Naive B cell (primary cell): ENCODE measurements around the gene PRM2. TPM values are rescaled to one million over a fixed set of nuclear protein-coding genes. Genes with fewer than 3 reads are reported as not detected.
"Not testable (repeated sequence)": the region's sequence is repeated elsewhere in the genome, so short reads cannot be mapped to it uniquely, and the experiment has no call there.

Experiments
- ATAC-seq, 2 donors: fragments of 150-1000 bp; cut with Tn5 transposase; 2 replicates each; pipeline ENCODE4 v1.10.0; 2021; ENCODE audit warnings: low read depth in 2 of 2, mild to moderate bottlenecking in 2 of 2, moderate library complexity in 2 of 2
- DNase-seq: peaks from one replicate; pipeline ENCODE4 v3.0.0; 2022
- H3K27ac Mint-ChIP-seq, 6 donors: one replicate each; pipeline ENCODE4 v1.8.0; 2020 to 2022; ENCODE audit warnings: mild to moderate bottlenecking in 6 of 6, mixed read lengths in 6 of 6, moderate library complexity in 5 of 6, inconsistent platforms in 2 of 6
- H3K27me3 Mint-ChIP-seq, 3 donors: one replicate each; pipeline ENCODE4 v1.8.0; 2021 to 2022; ENCODE audit warnings: mixed read lengths in 3 of 3, mild to moderate bottlenecking in 1 of 3
- H3K36me3 Mint-ChIP-seq, 2 donors: one replicate each; pipeline ENCODE4 v1.8.0; 2020 to 2022; ENCODE audit warnings: mixed read lengths in 2 of 2, inconsistent platforms in 1 of 2, mild to moderate bottlenecking in 1 of 2
- H3K4me1 Mint-ChIP-seq, 3 donors: one replicate each; pipeline ENCODE4 v1.8.0; 2020 to 2022; ENCODE audit warnings: mixed read lengths in 3 of 3, inconsistent platforms in 1 of 3, mild to moderate bottlenecking in 1 of 3, moderate library complexity in 1 of 3
- H3K4me3 Mint-ChIP-seq, 8 donors: one replicate each; pipeline ENCODE4 v1.8.0; 2020 to 2022; ENCODE audit warnings: mild to moderate bottlenecking in 8 of 8, mixed read lengths in 8 of 8, moderate library complexity in 8 of 8, inconsistent platforms in 2 of 8
- H3K9me3 Mint-ChIP-seq, 7 donors: one replicate each; pipeline ENCODE4 v1.8.0; 2020 to 2022; ENCODE audit warnings: mixed read lengths in 7 of 7, mild to moderate bottlenecking in 5 of 7, inconsistent platforms in 2 of 7, moderate library complexity in 1 of 7
- polyA plus RNA-seq, 6 donors: library from polyadenylated mRNA; unstranded; fragments of 300-500 nt; fragmentation: Illumina TruSeq; gene quantifications; one replicate each; pipeline ENCODE4 v1.2.3, GENCODE V29; 2021; ENCODE audit warnings: low read depth in 6 of 6

The PRM2 gene
- polyA plus RNA-seq, 6 donors from 2014 or later = not detected

DNA sequence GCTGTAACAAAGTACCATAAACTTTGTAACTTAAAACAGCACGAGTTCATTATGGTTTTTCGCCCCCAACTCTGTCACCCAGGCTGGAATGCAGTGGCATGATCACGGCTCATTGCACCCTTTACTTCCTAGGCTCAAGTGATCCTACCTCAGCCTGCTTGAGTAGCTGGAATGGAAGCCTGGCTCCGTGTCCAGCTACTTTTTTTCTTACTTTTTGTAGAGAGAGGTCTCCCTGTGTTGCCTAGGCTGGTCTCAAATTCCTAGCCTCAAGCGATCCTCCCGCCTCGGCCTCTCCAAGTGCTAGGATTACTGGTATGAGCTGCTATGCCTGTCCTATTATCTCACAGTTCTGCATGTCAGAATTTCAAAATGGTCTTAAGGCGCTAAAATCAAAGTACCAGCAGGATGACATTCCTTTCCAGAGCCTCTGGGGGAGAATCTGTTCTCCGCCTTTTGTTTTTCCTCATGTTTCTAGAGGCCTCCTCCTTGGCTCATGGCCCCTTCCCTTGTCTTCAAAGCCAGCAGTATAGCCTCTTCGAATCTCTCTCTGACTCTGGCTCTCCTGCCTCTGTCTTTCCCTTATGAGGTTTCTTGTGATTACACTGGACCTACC lies 14.9 kb upstream of the PRM2 start:
- DNase-seq = no peak
- Mint-ChIP-seq H3K36me3 (no peaks in the 10 kb centered on the region), H3K27ac (peak overlapping the region in 2 of 6 donors; percentile 32 to 78), H3K27me3 (peaks cover 0 to 15% (median 10%) of the 10 kb centered on the region in 3 donors), H3K9me3 (peaks cover 0 to 3% (median 0%) of the 10 kb centered on the region in 7 donors), H3K4me3 (no peak overlapping the region), H3K4me1 (peaks cover 19 to 62% (median 52%) of the 10 kb centered on the region in 3 donors)
- no peak for ATAC-seq

- Mint-ChIP-seq H3K4me1 (peaks cover 26 to 62% (median 59%) of the 10 kb centered on the region in 3 donors), H3K4me3 (no peak overlapping the region), H3K36me3 (no peaks in the 10 kb centered on the region), H3K9me3 (peaks cover 0 to 6% (median 0%) of the 10 kb centered on the region in 7 donors), H3K27ac (peak overlapping the region in 2 of 6 donors; percentile 35 to 69), H3K27me3 (peaks cover 0 to 15% (median 10%) of the 10 kb centered on the region in 3 donors)
- no peak for ATAC-seq
- DNase-seq = no peak
Observed at GRCh38 chr16:11290102-11290893, 14.0 kb upstream of the PRM2 start.

DNA sequence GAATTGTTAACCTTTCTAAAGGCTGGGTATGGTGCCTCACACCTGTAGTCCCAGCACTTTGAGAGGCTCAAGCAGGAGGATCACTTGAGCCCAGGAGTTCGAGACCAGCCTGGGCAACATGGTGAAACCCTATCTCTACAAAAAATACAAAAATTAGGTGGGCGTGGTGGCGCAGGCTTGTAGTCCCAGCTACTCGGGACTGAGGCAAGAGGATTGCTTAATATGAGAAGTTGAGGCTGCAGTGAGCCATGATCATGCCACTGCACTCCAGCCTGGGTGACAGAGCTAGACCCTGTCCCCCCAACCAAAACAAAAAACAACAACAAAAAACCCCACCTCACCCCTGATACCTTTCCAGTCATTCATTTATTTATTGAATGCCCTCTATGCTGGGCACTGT lies 13.4 kb upstream of the PRM2 start:
- Mint-ChIP-seq H3K4me1 (peaks cover 27 to 58% (median 57%) of the 10 kb centered on the region in 3 donors), H3K27me3 (peaks cover 0 to 15% (median 10%) of the 10 kb centered on the region in 3 donors)
- ATAC-seq, H3K36me3 Mint-ChIP-seq, H3K9me3 Mint-ChIP-seq, H3K4me3 Mint-ChIP-seq, H3K27ac Mint-ChIP-seq, DNase-seq: not testable (repeated sequence)

DNA sequence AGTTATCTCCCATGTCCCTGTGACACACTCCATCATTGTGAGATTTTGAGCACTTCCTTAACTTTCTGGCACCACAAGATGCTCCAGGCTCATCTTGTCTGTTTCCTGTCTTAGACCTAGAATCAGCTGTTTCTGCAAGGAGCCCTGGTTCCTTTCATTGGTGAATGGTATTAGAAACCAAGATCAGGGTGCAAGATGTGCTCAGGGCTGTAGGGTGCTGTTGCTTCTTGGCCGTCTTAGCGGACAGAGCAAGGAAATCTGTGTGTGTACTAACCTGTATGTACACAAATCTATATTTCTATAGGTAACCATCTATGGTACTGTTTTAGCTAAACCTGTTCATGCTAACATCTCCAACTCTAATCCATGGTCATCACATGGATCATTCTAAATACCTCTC lies 12.9 kb upstream of the PRM2 start:
- Mint-ChIP-seq H3K9me3 (peaks cover 0 to 6% (median 0%) of the 10 kb centered on the region in 7 donors), H3K27me3 (peaks cover 0 to 15% (median 10%) of the 10 kb centered on the region in 3 donors), H3K4me3 (no peak overlapping the region), H3K27ac (no peak overlapping the region), H3K4me1 (peaks cover 27 to 54% (median 52%) of the 10 kb centered on the region in 3 donors), H3K36me3 (no peaks in the 10 kb centered on the region)
- ATAC-seq (no peak), DNase-seq (no peak)

DNA sequence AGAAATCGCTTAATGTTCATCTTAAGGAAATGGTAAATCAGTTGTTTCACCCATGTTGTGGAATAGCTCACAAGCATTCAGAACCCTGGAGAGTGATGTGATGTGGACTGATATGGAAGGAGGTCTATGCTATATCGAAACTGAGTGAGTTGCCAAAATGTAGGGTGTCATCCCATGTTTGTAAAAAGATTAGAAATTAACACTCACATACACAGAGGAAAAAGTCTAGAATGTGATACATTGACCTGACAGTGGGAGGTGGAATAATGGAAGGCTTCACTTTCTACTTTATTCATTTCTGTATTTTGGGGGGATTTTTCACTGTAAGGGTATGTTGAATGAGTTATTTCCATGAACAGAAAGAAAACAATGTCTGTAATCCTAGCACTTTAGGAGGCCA lies 9.6 kb upstream of the PRM2 start:
- no peak overlapping the region for H3K4me3 Mint-ChIP-seq

DNA sequence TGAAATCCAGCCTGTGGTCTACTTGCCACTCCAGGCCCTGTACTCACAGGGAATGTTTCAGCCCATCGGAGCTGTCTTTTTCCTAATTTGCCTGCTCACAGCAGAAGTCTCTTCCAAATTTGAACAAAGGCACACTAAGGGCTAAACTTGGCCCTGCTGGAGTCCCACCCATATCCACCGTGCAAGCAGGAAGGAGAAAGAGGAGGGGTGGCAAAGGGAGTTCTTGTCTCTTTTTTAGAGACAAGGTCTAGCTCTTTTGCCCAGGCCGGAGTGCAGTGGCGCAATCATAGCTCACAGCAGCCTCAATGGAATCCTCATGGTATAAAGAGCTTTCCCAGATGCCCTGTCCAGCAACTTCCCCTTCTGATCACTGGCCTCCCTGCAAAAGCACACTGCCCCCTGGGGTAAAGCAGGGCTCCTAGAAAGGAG lies 7.6 kb upstream of the PRM2 start:
- Mint-ChIP-seq H3K27ac (peak overlapping the region in 2 of 6 donors; percentile 47 to 59), H3K27me3 (no peaks in the 10 kb centered on the region), H3K36me3 (no peaks in the 10 kb centered on the region), H3K4me3 (no peak overlapping the region), H3K9me3 (peaks cover 0 to 6% (median 0%) of the 10 kb centered on the region in 7 donors), H3K4me1 (peaks cover 18 to 46% (median 40%) of the 10 kb centered on the region in 3 donors)
- DNase-seq (no peak), ATAC-seq (no peak)

More for the DNA sequence above, 9.6 kb upstream of the PRM2 start:
- Mint-ChIP-seq H3K36me3 (no peaks in the 10 kb centered on the region), H3K4me1 (peaks cover 20 to 38% (median 38%) of the 10 kb centered on the region in 3 donors), H3K27me3 (peaks cover 0 to 10% (median 8%) of the 10 kb centered on the region in 3 donors), H3K27ac (peak overlapping the region in 2 of 6 donors; percentile 2 to 49), H3K9me3 (peaks cover 0 to 6% (median 0%) of the 10 kb centered on the region in 7 donors)
- ATAC-seq (no peak), DNase-seq (no peak)

- DNase-seq = no peak
- Mint-ChIP-seq H3K4me1 (peaks cover 13 to 30% (median 26%) of the 10 kb centered on the region in 3 donors), H3K27me3 (peaks cover 0 to 8% (median 0%) of the 10 kb centered on the region in 3 donors), H3K27ac (peak within 1 kb of the TSS in 4 of 6 donors; percentile 53 to 83 (median 71)), H3K36me3 (no peaks in the 10 kb centered on the region), H3K4me3 (peak within 1 kb of the TSS in 1 of 8 donors; percentile 16), H3K9me3 (peaks cover 0 to 3% (median 0%) of the 10 kb centered on the region in 7 donors)
- ATAC-seq = no peak
Observed at GRCh38 chr16:11280616-11281522, 4.6 kb upstream of the PRM2 start, which contains the start of gene PRM1. Gene PRM1, minus strand, starts transcription at chr16:11281330. Its CDS starts 92 bp downstream, at chr16:11281238.

DNA sequence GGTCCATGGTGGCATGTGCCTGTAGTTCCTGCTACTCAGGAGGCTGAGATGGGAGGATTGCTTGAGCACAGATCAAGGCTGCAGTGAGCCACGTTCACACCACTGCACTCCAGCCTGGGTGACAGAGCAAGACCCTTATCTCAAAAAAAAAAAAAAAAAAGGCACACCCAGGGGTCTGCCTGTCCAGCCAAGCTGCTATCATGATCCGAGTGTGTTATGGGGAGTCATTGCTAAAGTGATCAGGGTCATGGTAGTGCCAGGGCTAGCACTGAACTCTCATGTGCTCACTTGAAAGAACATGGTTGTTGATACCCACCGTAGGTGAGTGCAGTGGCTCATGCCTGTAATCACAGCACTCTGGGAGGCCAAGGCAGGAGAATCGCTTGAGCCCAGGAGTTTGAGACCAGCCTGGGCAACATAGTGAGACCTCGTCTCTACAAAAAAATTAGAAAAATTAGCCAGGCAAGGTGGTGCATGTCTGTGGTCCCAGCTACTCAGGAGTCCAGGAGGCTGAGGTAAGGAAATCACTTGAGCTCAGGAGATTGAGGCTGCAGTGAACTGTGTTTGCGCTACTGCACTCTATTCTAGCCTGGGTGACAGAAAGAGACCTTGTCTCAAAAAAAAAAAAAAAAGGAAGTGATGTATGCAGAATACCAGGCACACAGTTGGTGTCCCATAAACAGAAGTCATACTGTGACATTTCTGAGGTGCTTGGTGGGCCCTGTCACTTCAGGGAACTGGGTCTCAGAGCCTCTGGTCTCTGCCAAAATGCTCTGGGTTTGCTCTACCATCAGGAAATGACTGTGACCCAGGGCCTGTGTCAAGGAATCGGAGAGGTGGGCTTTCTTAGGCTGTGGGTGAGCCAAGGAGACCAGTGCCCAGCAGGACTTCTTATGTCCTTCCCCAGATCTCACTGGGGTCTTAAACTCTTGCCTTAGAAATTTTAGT lies 2.7 kb upstream of the PRM2 start:
- Mint-ChIP-seq H3K4me1 (peaks cover 7 to 26% (median 18%) of the 10 kb centered on the region in 3 donors), H3K36me3 (no peaks in the 10 kb centered on the region), H3K9me3 (peaks cover 0 to 2% (median 0%) of the 10 kb centered on the region in 7 donors), H3K27ac (peak overlapping the region; percentile 36 to 87 (median 78)), H3K4me3 (peak overlapping the region in 2 of 8 donors; percentile 21 to 35), H3K27me3 (peaks cover 0 to 8% (median 0%) of the 10 kb centered on the region in 3 donors)
- DNase-seq = peak; percentile 19
- peak; percentile 93 to 94 for ATAC-seq

GRCh38 chr16:11277607-11278337 lies 1.5 kb upstream of the PRM2 start:
- peak overlapping the region in 1 of 8 donors; percentile 32 for H3K4me3 Mint-ChIP-seq
- H3K27ac Mint-ChIP-seq = no peak overlapping the region
- DNase-seq = no peak
- no peaks in the 10 kb centered on the region for H3K36me3 Mint-ChIP-seq
- H3K9me3 Mint-ChIP-seq = peaks cover 0 to 2% (median 0%) of the 10 kb centered on the region in 7 donors
- H3K4me1 Mint-ChIP-seq = peaks cover 7 to 26% (median 18%) of the 10 kb centered on the region in 3 donors
- ATAC-seq = no peak
- peaks cover 0 to 8% (median 0%) of the 10 kb centered on the region in 3 donors for H3K27me3 Mint-ChIP-seq

DNA sequence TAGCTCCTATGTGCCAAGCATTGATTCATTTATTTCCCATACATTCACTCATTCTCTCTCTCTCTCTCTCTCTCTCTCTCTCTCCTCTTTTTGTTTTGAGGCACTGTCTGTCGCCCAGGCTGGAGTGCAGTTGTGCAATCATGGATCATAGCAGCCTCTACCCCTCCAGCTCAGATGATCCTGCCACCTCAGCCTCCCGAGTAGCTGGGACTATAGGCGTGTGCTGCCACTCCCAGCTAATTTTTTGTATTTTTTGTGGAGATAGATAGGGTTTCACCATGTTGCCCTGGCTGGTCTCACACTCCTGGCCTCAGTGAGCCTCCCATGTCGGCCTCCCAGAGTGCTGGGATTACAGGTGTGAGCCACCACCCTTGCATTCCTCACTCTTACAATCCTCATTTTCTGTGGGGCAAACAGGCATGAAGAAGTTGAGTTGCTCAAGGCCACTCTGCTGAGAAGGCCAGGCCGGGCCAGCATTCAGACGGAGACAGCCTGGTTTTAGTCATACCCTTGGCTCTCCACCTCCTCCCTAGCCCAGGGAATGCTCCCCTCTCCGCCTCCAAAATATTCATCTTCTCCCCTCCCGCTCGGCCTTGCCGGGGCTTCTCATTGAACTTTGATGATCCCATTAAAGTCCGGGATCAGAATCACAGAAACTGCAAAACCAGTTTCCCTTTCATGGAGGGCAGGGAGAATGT lies 765 bp upstream of the PRM2 start:
- Mint-ChIP-seq H3K4me1 (peaks cover 7 to 26% (median 18%) of the 10 kb centered on the region in 3 donors), H3K9me3 (peaks cover 0 to 2% (median 0%) of the 10 kb centered on the region in 7 donors), H3K4me3 (peak overlapping the region in 1 of 8 donors; percentile 32), H3K27ac (peak overlapping the region in 1 of 6 donors; percentile 77), H3K36me3 (no peaks in the 10 kb centered on the region), H3K27me3 (peaks cover 0 to 8% (median 0%) of the 10 kb centered on the region in 3 donors)
- ATAC-seq = no peak
- DNase-seq = no peak

- peaks cover 11 to 22% (median 16%) of the 10 kb centered on the region in 3 donors for H3K4me1 Mint-ChIP-seq
- no peak overlapping the region for H3K27ac Mint-ChIP-seq
- H3K36me3 Mint-ChIP-seq = no peaks in the 10 kb centered on the region
- no peak overlapping the region for H3K4me3 Mint-ChIP-seq
- H3K27me3 Mint-ChIP-seq = peaks cover 0 to 8% (median 0%) of the 10 kb centered on the region in 3 donors
- peaks cover 0 to 3% (median 0%) of the 10 kb centered on the region in 7 donors for H3K9me3 Mint-ChIP-seq
- DNase-seq (no peak), ATAC-seq (no peak)
Observed at GRCh38 chr16:11274964-11275363, 1.3 kb downstream of the PRM2 start.
